Fibroblast of pulmonary artery (primary cell): ENCODE results near the gene NBPF9.
"Not testable (repeated sequence)": the region's sequence is repeated elsewhere in the genome, so short reads cannot be mapped to it uniquely, and the experiment has no call there.

ENCODE experiments used
- DNase-seq: peaks from one replicate; pipeline ENCODE4 v3.0.0-alpha.2; 2010; ENCODE audit warnings: low read depth
- H3K4me3 ChIP-seq: replicated peaks from 2 replicates; pipeline ENCODE4 v1.5.1; 2011; ENCODE audit warnings: low read depth, mild to moderate bottlenecking, control low read depth, low read length, moderate library complexity

Gene NBPF9

GRCh38 chr1:149016626-149017025 lies 86.7 kb downstream of the NBPF9 start:
- not testable (repeated sequence) for DNase-seq, H3K4me3 ChIP-seq

GRCh38 chr1:149015522-149015921 lies 87.8 kb downstream of the NBPF9 start:
- H3K4me3 ChIP-seq, DNase-seq: not testable (repeated sequence)

- not testable (repeated sequence) for H3K4me3 ChIP-seq, DNase-seq
Measured at GRCh38 chr1:149013513-149013912, 89.8 kb downstream of the NBPF9 start.

GRCh38 chr1:149012599-149012998 lies 90.8 kb downstream of the NBPF9 start:
- not testable (repeated sequence) for H3K4me3 ChIP-seq, DNase-seq

GRCh38 chr1:149009761-149010160 lies 93.6 kb downstream of the NBPF9 start:
- H3K4me3 ChIP-seq, DNase-seq: not testable (repeated sequence)

- H3K4me3 ChIP-seq, DNase-seq: not testable (repeated sequence)
Measured at GRCh38 chr1:149008769-149009168, 94.6 kb downstream of the NBPF9 start.

GRCh38 chr1:149008326-149008725 lies 95.0 kb downstream of the NBPF9 start:
- not testable (repeated sequence) for DNase-seq, H3K4me3 ChIP-seq
